H9 (cell line): ENCODE measurements around the gene ECE2. TPM values are rescaled to one million over a fixed set of nuclear protein-coding genes. Genes with fewer than 3 reads are reported as not detected.

Experiments
- DNase-seq: peaks from one replicate; pipeline ENCODE4 v3.0.0-alpha.2; 2017
- H2AFZ ChIP-seq: one replicate; pipeline ENCODE4 v1.6.1; 2013; ENCODE audit warnings: mild to moderate bottlenecking, low read length, control low read depth, moderate library complexity
- H2AK5ac ChIP-seq: 2 replicates; pipeline ENCODE4 v1.6.1; 2013; ENCODE audit warnings: low read length, control low read depth, mixed read lengths; ENCODE audit not compliant: insufficient read length
- H2BK120ac ChIP-seq: one replicate; pipeline ENCODE4 v1.6.1; 2013; ENCODE audit warnings: low read depth, mild to moderate bottlenecking, low read length, control low read depth, inconsistent platforms; ENCODE audit not compliant: poor library complexity, severe bottlenecking
- H2BK12ac ChIP-seq: 2 replicates; pipeline ENCODE4 v1.6.1; 2013; ENCODE audit warnings: low read length, control low read depth, mixed read lengths, low read depth; ENCODE audit not compliant: insufficient read length
- H2BK15ac ChIP-seq: 2 replicates; pipeline ENCODE4 v1.6.1; 2013; ENCODE audit warnings: low read depth, low read length, control low read depth
- H2BK20ac ChIP-seq: one replicate; pipeline ENCODE4 v1.6.1; 2013; ENCODE audit warnings: low read depth, mild to moderate bottlenecking, low read length, control low read depth, inconsistent platforms; ENCODE audit not compliant: poor library complexity, severe bottlenecking
- H2BK5ac ChIP-seq: 2 replicates; pipeline ENCODE4 v1.6.1; 2013; ENCODE audit warnings: low read length, control low read depth, mixed read lengths; ENCODE audit not compliant: insufficient read length
- H3K14ac ChIP-seq: 2 replicates; pipeline ENCODE4 v1.6.1; 2013; ENCODE audit warnings: low read length, control low read depth; ENCODE audit not compliant: insufficient read depth
- H3K18ac ChIP-seq: 2 replicates; pipeline ENCODE4 v1.6.1; 2013; ENCODE audit warnings: low read depth, mild to moderate bottlenecking, mixed read lengths, low read length, control low read depth; ENCODE audit not compliant: insufficient read length
- H3K23ac ChIP-seq: 2 replicates; pipeline ENCODE4 v1.6.1; 2013; ENCODE audit warnings: low read length, control low read depth, mixed read lengths, low read depth; ENCODE audit not compliant: insufficient read length
- H3K23me2 ChIP-seq: 2 replicates; pipeline ENCODE4 v1.6.1; 2013; ENCODE audit warnings: low read depth, mild to moderate bottlenecking, mixed read lengths, low read length, control low read depth; ENCODE audit not compliant: insufficient read length, poor library complexity, severe bottlenecking
- H3K27ac ChIP-seq: 2 replicates; pipeline ENCODE4 v1.5.1; 2013; ENCODE audit warnings: low read length, control low read depth, mixed read lengths, low read depth; ENCODE audit not compliant: insufficient read length
- H3K27me3 ChIP-seq: 2 replicates; pipeline ENCODE4 v1.6.1; 2013; ENCODE audit warnings: low read length, control low read depth, inconsistent platforms; ENCODE audit not compliant: insufficient read depth
- H3K4ac ChIP-seq: 2 replicates; pipeline ENCODE4 v1.6.1; 2013; ENCODE audit warnings: low read depth, mild to moderate bottlenecking, control low read depth, inconsistent platforms, low read length, moderate library complexity
- H3K4me1 ChIP-seq: 2 replicates; pipeline ENCODE4 v1.6.1; 2013; ENCODE audit warnings: low read length, control low read depth, inconsistent platforms; ENCODE audit not compliant: insufficient read depth
- H3K4me2 ChIP-seq: 2 replicates; pipeline ENCODE4 v1.6.1; 2013; ENCODE audit warnings: low read length, control low read depth, mixed read lengths; ENCODE audit not compliant: insufficient read length, insufficient read depth
- H3K56ac ChIP-seq: 2 replicates; pipeline ENCODE4 v1.6.1; 2013; ENCODE audit warnings: low read depth, mild to moderate bottlenecking, mixed read lengths, low read length, control low read depth; ENCODE audit not compliant: insufficient read length
- H3K79me1 ChIP-seq: 2 replicates; pipeline ENCODE4 v1.6.1; 2013; ENCODE audit warnings: low read depth, mild to moderate bottlenecking, moderate library complexity, low read length, control low read depth, inconsistent platforms; ENCODE audit not compliant: insufficient read depth, poor library complexity, severe bottlenecking
- H3K79me2 ChIP-seq: 2 replicates; pipeline ENCODE4 v1.6.1; 2013; ENCODE audit warnings: low read length, control low read depth, inconsistent platforms; ENCODE audit not compliant: insufficient read depth
- H3K9ac ChIP-seq: 2 replicates; pipeline ENCODE4 v1.6.1; 2013; ENCODE audit warnings: low read length, control low read depth, mixed read lengths; ENCODE audit not compliant: insufficient read length; ENCODE audit errors: extremely low read depth
- H3K9me3 ChIP-seq: one replicate; pipeline ENCODE4 v1.6.1; 2013; ENCODE audit warnings: low read depth, low read length, inconsistent platforms; ENCODE audit not compliant: control insufficient read depth
- H3T11ph ChIP-seq: one replicate; pipeline ENCODE4 v1.6.1; 2013; ENCODE audit warnings: mild to moderate bottlenecking, low read length, control low read depth, inconsistent platforms
- H4K20me1 ChIP-seq: one replicate; pipeline ENCODE4 v1.6.1; 2013; ENCODE audit not compliant: control insufficient read depth, insufficient read length, insufficient read depth
- H4K5ac ChIP-seq: 2 replicates; pipeline ENCODE4 v1.6.1; 2013; ENCODE audit warnings: low read depth, mild to moderate bottlenecking, mixed read lengths, low read length, control low read depth; ENCODE audit not compliant: insufficient read length
- H4K8ac ChIP-seq: replicated peaks from 2 replicates; pipeline ENCODE4 v1.6.1; 2013; ENCODE audit warnings: low read length, control low read depth, mixed read lengths, low read depth; ENCODE audit not compliant: insufficient read length
- H4K91ac ChIP-seq: 2 replicates; pipeline ENCODE4 v1.6.1; 2013; ENCODE audit warnings: low read depth, mild to moderate bottlenecking, moderate library complexity, mixed read lengths, low read length, control low read depth; ENCODE audit not compliant: insufficient read length
- H3K27ac Mint-ChIP-seq, 3 experiments: 2 replicates in 2 of 3; 3 replicates in 1 of 3; pipeline ENCODE4 v1.8.0; 2020 to 2021; ENCODE audit warnings: mixed read lengths in 3 of 3, mild to moderate bottlenecking in 1 of 3, moderate library complexity in 1 of 3
- H3K27me3 Mint-ChIP-seq: 2 replicates; pipeline ENCODE4 v1.8.0; 2021; ENCODE audit warnings: low read depth, mild to moderate bottlenecking, moderate library complexity, mixed read lengths
- H3K36me3 Mint-ChIP-seq, 3 experiments: 2 replicates in 2 of 3; 3 replicates in 1 of 3; pipeline ENCODE4 v1.8.0; 2020 to 2021; ENCODE audit warnings: low read depth in 3 of 3, mixed read lengths in 3 of 3; ENCODE audit not compliant: insufficient read depth in 1 of 3
- H3K4me1 Mint-ChIP-seq, 2 experiments: 2 replicates each; pipeline ENCODE4 v1.8.0; 2020; ENCODE audit warnings: mixed read lengths in 2 of 2
- H3K4me3 Mint-ChIP-seq, 2 experiments: 2 replicates in 1 of 2; 3 replicates in 1 of 2; pipeline ENCODE4 v1.8.0; 2020 to 2021; ENCODE audit warnings: mild to moderate bottlenecking in 2 of 2, mixed read lengths in 2 of 2, moderate library complexity in 1 of 2
- H3K9me3 Mint-ChIP-seq, 2 experiments: 2 replicates in 1 of 2; 3 replicates in 1 of 2; pipeline ENCODE4 v1.8.0; 2020; ENCODE audit warnings: mild to moderate bottlenecking in 2 of 2, mixed read lengths in 2 of 2, moderate library complexity in 1 of 2
- WGBS: extraction: QIAGEN DNeasy Blood & Tissue Kit; methylation state at CpG from one replicate; pipeline ENCODE4 v1.1.7; 2013; ENCODE audit warnings: missing lambda C conversion rate, low lambda C conversion rate, mixed read lengths; ENCODE audit not compliant: insufficient read length; ENCODE audit errors: extremely low coverage; 5-methylcytosine and 5-hydroxymethylcytosine counted together
- total RNA-seq: library from RNA; stranded (reverse); gene quantifications from 2 replicates; pipeline ENCODE4 v1.2.1, GENCODE V29; 2021
- TF ChIP-seq, protein P1 (sequence below): fragments of 200-600 bp; sonication (generic); conservative IDR thresholded peaks from 3 replicates; pipeline ENCODE4 v1.8.0; 2021; ENCODE audit warnings: antibody characterized with exemption, mild to moderate bottlenecking

Gene ECE2
- total RNA-seq, 1 experiment from 2014 or later: not detected

GRCh38 chr3:184328516-184328915, 52.7 kb downstream of the ECE2 start:
- no peak overlapping the region for H3K14ac ChIP-seq
- H3K79me2 ChIP-seq: no peaks in the 10 kb centered on the region
- H3K27ac Mint-ChIP-seq: peak overlapping the region in 1 of 3 experiments; percentile 90; a peak in 2 of 7 replicates
- WGBS: no CpG with 5 or more reads among the region's 3 CpGs
- no peak overlapping the region for H4K8ac ChIP-seq
- no peaks in the 10 kb centered on the region; the same call in none of the 2 replicates for H3K27me3 Mint-ChIP-seq
- H2BK120ac ChIP-seq: no peak overlapping the region
- H3T11ph ChIP-seq: no peak overlapping the region
- H3K4me1 Mint-ChIP-seq: no peaks in the 10 kb centered on the region
- H4K5ac ChIP-seq: no peak overlapping the region
- H3K4ac ChIP-seq: no peak overlapping the region
- H3K18ac ChIP-seq: no peak overlapping the region
- H4K91ac ChIP-seq: no peak overlapping the region
- TF ChIP-seq, protein P1, sequence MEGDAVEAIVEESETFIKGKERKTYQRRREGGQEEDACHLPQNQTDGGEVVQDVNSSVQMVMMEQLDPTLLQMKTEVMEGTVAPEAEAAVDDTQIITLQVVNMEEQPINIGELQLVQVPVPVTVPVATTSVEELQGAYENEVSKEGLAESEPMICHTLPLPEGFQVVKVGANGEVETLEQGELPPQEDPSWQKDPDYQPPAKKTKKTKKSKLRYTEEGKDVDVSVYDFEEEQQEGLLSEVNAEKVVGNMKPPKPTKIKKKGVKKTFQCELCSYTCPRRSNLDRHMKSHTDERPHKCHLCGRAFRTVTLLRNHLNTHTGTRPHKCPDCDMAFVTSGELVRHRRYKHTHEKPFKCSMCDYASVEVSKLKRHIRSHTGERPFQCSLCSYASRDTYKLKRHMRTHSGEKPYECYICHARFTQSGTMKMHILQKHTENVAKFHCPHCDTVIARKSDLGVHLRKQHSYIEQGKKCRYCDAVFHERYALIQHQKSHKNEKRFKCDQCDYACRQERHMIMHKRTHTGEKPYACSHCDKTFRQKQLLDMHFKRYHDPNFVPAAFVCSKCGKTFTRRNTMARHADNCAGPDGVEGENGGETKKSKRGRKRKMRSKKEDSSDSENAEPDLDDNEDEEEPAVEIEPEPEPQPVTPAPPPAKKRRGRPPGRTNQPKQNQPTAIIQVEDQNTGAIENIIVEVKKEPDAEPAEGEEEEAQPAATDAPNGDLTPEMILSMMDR: no peak
- no peak overlapping the region for H3K56ac ChIP-seq
- H2BK15ac ChIP-seq: no peak overlapping the region
- no peak overlapping the region for H2BK20ac ChIP-seq
- H3K23ac ChIP-seq: no peak overlapping the region
- H4K20me1 ChIP-seq: no peaks in the 10 kb centered on the region
- H3K9me3 Mint-ChIP-seq: no peaks in the 10 kb centered on the region
- H3K4me1 ChIP-seq: no peaks in the 10 kb centered on the region
- H3K27me3 ChIP-seq: no peaks in the 10 kb centered on the region
- no peak overlapping the region for H3K27ac ChIP-seq
- no peak for DNase-seq
- H3K9ac ChIP-seq: no peak overlapping the region
- H3K36me3 Mint-ChIP-seq: peaks cover 88 to 98% (median 97%) of the 10 kb centered on the region in 3 experiments; a peak in 6 of 7 replicates
- H2AFZ ChIP-seq: no peak overlapping the region
- H2BK12ac ChIP-seq: no peak overlapping the region
- H2BK5ac ChIP-seq: no peak overlapping the region
- H3K4me2 ChIP-seq: no peak overlapping the region
- H2AK5ac ChIP-seq: no peak overlapping the region
- H3K23me2 ChIP-seq: no peaks in the 10 kb centered on the region
- H3K4me3 Mint-ChIP-seq: no peak overlapping the region; a peak in 1 of 5 replicates
- no peaks in the 10 kb centered on the region for H3K9me3 ChIP-seq
- H3K79me1 ChIP-seq: no peaks in the 10 kb centered on the region
